ENCODE data around the gene PACSIN1.

- TF ChIP-seq EP300 (IDR thresholded peaks at IDR 0.05): no peak
- no peak for TF ChIP-seq CTCF (IDR thresholded peaks at IDR 0.05)
- TF ChIP-seq POLR2AphosphoS5 (IDR thresholded peaks at IDR 0.05): no peak
Measured at GRCh38 chr6:34466242-34467185, 638 bp downstream of the PACSIN1 start.
